ENCODE measurements around the gene PDXK. TPM values are rescaled to one million over a fixed set of nuclear protein-coding genes. Genes with fewer than 3 reads are reported as not detected.

The PDXK gene
- total and polyA plus RNA-seq, 9 of the 15 experiments (the other 6 are each of a cell fraction or from before 2014, with no cell fraction given): 5.6 to 162 (median 76.5) TPM

- TF ChIP-seq TSHZ1 (CRISPR knock-in tag; IDR thresholded peaks at IDR 0.05) (no peak), ZEB2 (IDR thresholded peaks at IDR 0.05) (no peak), CBX1 (IDR thresholded peaks at IDR 0.05; ENCODE audit: low read depth) (0 out of 2 replicates have a peak, but pooled peaks have one; percentile 43), ZNF232 (CRISPR knock-in tag; IDR thresholded peaks at IDR 0.05) (no peak), GTF2B (IDR thresholded peaks at IDR 0.05; ENCODE audit: extremely low read depth, insufficient read length) (no peak), MECOM (CRISPR knock-in tag; IDR thresholded peaks at IDR 0.05) (no peak), L3MBTL2 (IDR thresholded peaks at IDR 0.05) (peak; percentile 86), SRSF1 (IDR thresholded peaks at IDR 0.05; ENCODE audit: low read depth, low read length) (no peak), RFX1 (IDR thresholded peaks at IDR 0.05) (no peak), SMAD3 (CRISPR knock-in tag; conservative IDR thresholded peaks at IDR 0.05) (no peak), CHCHD3 (CRISPR knock-in tag; IDR thresholded peaks at IDR 0.05) (no peak; the same call in 1 of the 2 replicates), YBX1 (IDR thresholded peaks at IDR 0.05) (no peak), NONO (IDR thresholded peaks at IDR 0.05; ENCODE audit: low read depth in 2 of 2, low read length in 1 of 2) (peak in 1 of 2 experiments; percentile 92; a peak in 3 of 4 replicates), ZNF445 (CRISPR knock-in tag; IDR thresholded peaks at IDR 0.05; ENCODE audit: low read depth) (no peak), ZNF274 (IDR thresholded peaks at IDR 0.05; ENCODE audit: borderline replicate concordance, low read depth, low read length) (no peak), LARP7 (IDR thresholded peaks at IDR 0.05) (no peak), PML (IDR thresholded peaks at IDR 0.05; ENCODE audit: low read length) (peak; percentile 76), HSF4 (CRISPR knock-in tag; IDR thresholded peaks at IDR 0.05; ENCODE audit: borderline replicate concordance) (peak; percentile 45; the same call in 1 of the 2 replicates), FIP1L1 (IDR thresholded peaks at IDR 0.05; ENCODE audit: low read depth, low read length, poor library complexity, severe bottlenecking) (peak; percentile 97), ZNF239 (CRISPR knock-in tag; IDR thresholded peaks at IDR 0.05) (no peak), HNRNPL (IDR thresholded peaks at IDR 0.05; ENCODE audit: low read depth, low read length) (peak; percentile 53; the same call in 1 of the 2 replicates)
- TF ChIP-seq, protein P1, sequence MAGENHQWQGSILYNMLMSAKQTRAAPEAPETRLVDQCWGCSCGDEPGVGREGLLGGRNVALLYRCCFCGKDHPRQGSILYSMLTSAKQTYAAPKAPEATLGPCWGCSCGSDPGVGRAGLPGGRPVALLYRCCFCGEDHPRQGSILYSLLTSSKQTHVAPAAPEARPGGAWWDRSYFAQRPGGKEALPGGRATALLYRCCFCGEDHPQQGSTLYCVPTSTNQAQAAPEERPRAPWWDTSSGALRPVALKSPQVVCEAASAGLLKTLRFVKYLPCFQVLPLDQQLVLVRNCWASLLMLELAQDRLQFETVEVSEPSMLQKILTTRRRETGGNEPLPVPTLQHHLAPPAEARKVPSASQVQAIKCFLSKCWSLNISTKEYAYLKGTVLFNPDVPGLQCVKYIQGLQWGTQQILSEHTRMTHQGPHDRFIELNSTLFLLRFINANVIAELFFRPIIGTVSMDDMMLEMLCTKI (IDR thresholded peaks at IDR 0.05; ENCODE audit: partially characterized antibody): no peak
- TF ChIP-seq, protein P2, sequence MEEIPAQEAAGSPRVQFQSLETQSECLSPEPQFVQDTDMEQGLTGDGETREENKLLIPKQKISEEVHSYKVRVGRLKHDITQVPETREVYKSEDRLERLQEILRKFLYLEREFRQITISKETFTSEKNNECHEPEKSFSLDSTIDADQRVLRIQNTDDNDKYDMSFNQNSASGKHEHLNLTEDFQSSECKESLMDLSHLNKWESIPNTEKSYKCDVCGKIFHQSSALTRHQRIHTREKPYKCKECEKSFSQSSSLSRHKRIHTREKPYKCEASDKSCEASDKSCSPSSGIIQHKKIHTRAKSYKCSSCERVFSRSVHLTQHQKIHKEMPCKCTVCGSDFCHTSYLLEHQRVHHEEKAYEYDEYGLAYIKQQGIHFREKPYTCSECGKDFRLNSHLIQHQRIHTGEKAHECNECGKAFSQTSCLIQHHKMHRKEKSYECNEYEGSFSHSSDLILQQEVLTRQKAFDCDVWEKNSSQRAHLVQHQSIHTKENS (CRISPR knock-in tag; IDR thresholded peaks at IDR 0.05): no peak
Measured at GRCh38 chr21:43789276-43790009, 70.5 kb downstream of the PDXK start, which contains the start of gene RRP1 (continued).

Measured in K562 (cell line).